Stimulated activated naive B cell treated with anti-CD40 and anti-IgM and Interleukin-4, amounts not matched to agents 10 μg/mL and 1 μg/mL and 100 μg/mL, for 72 hours (primary cell): ENCODE measurements around the gene PAEP.

Experiments used
- ATAC-seq, 2 donors: fragments of 150-1000 bp; cut with Tn5 transposase; replicated peaks; 2 replicates each; pipeline ENCODE4 v1.10.0; 2021; ENCODE audit warnings: moderate library complexity in 1 of 2
- DNase-seq: peaks from one replicate; pipeline ENCODE4 v3.0.0; 2021
- H3K27ac Mint-ChIP-seq: one replicate; pipeline ENCODE4 v1.8.0; 2022; ENCODE audit warnings: mild to moderate bottlenecking, mixed read lengths
- H3K27me3 Mint-ChIP-seq, 2 donors: one replicate each; pipeline ENCODE4 v1.8.0; 2022; ENCODE audit warnings: mixed read lengths in 2 of 2
- H3K36me3 Mint-ChIP-seq, 2 donors: one replicate each; pipeline ENCODE4 v1.8.0; 2022; ENCODE audit warnings: mixed read lengths in 2 of 2, mild to moderate bottlenecking in 1 of 2
- H3K4me1 Mint-ChIP-seq, 2 donors: one replicate each; pipeline ENCODE4 v1.8.0; 2022; ENCODE audit warnings: mixed read lengths in 2 of 2, mild to moderate bottlenecking in 1 of 2
- H3K4me3 Mint-ChIP-seq, 2 donors: one replicate each; pipeline ENCODE4 v1.8.0; 2022; ENCODE audit warnings: mild to moderate bottlenecking in 2 of 2, mixed read lengths in 2 of 2, moderate library complexity in 1 of 2
- H3K9me3 Mint-ChIP-seq, 2 donors: one replicate each; pipeline ENCODE4 v1.8.0; 2022; ENCODE audit warnings: mixed read lengths in 2 of 2, mild to moderate bottlenecking in 1 of 2

PAEP gene

GRCh38 chr9:135612981-135613910, 51.7 kb downstream of the PAEP start:
- Mint-ChIP-seq H3K4me1 (no peaks in the 10 kb centered on the region), H3K9me3 (peaks cover 5 to 7% of the 10 kb centered on the region in 2 donors), H3K27ac (no peak overlapping the region), H3K27me3 (peaks cover 18 to 35% of the 10 kb centered on the region in 2 donors), H3K36me3 (no peaks in the 10 kb centered on the region), H3K4me3 (no peak overlapping the region)
- ATAC-seq (no peak), DNase-seq (no peak)

GRCh38 chr9:135613946-135614805, 52.6 kb downstream of the PAEP start:
- Mint-ChIP-seq H3K27ac (no peak overlapping the region), H3K27me3 (peaks cover 18 to 38% of the 10 kb centered on the region in 2 donors), H3K36me3 (no peaks in the 10 kb centered on the region), H3K4me1 (no peaks in the 10 kb centered on the region), H3K9me3 (peaks cover 5 to 7% of the 10 kb centered on the region in 2 donors), H3K4me3 (no peak overlapping the region)
- DNase-seq, result no peak
- ATAC-seq, result no peak

DNA sequence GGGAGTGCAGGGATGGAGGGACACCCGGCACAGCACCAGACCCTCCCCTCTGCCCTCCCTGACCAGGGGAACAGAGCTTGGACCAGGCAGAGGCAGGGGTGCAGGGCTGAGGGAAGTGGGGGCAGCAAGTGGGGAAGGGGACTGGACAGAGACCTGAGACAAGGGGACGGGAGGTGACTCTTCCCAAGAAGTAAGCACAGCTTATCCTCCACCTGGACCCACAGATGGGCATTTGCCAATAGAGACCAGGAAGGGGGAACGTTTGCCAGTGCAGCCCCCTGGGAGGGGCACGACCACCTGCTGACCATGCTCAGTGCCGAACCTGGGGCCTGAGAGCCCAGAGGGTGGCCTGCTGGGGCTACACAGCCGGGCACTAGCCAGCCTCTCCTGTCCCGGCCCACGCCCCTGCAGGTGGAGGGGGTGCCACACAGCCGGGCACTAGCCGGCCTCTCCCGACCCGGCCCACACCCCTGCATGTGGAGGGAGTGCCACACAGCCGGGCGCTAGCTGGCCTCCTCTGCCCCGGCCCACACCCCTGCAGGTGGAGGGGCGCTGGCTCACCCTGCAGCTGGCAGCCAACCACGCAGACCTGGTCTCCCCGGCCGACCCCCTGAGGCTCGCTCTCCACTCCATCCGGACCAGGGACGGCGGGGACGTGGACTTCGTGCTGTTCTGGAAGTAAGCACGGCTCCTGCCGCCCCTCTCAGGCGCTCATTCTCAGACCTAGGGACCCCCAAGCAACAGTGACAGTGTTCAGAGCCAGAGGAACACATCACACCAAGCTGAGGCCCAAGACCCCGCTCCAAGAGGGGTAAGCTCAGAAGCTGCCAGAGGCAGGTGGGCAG, 53.5 kb downstream of the PAEP start:
- Mint-ChIP-seq H3K27me3 (peaks cover 18 to 34% of the 10 kb centered on the region in 2 donors), H3K36me3 (no peaks in the 10 kb centered on the region), H3K4me1 (no peaks in the 10 kb centered on the region), H3K4me3 (no peak overlapping the region), H3K9me3 (peaks cover 5 to 6% of the 10 kb centered on the region in 2 donors), H3K27ac (no peak overlapping the region)
- no peak for DNase-seq
- no peak for ATAC-seq

- DNase-seq (no peak), ATAC-seq (no peak)
- Mint-ChIP-seq H3K27ac (no peak overlapping the region), H3K36me3 (no peaks in the 10 kb centered on the region), H3K4me1 (no peaks in the 10 kb centered on the region), H3K4me3 (no peak overlapping the region), H3K27me3 (peaks cover 18 to 28% of the 10 kb centered on the region in 2 donors), H3K9me3 (peaks cover 4 to 5% of the 10 kb centered on the region in 2 donors)
Observed at GRCh38 chr9:135615666-135616618, 54.4 kb downstream of the PAEP start.
